ENCODE results near the gene SEM1. TPM values are rescaled to one million over a fixed set of nuclear protein-coding genes. Genes with fewer than 3 reads are reported as not detected.

The SEM1 gene
- total RNA-seq, 1 experiment from 2014 or later: 263 TPM

DNA sequence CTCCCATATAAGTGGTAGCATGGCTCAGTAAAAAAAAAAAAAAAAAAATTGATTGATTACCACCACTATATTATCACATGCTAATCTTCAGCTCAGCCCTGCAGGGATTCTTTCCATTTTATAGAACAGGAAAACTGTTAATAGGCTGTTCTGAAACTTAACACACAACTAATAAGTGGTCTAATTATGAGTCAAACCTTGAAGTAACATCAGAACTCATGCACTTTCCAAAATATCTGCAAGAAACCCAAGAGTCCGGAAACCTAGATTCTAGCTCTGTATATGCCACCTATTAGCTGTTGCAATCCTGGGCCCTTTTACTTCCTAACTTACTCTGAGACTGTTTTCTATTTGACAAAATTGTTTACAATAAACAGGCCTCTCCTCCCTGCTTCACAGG lies 23.9 kb downstream of the SEM1 start:
- no peaks in the 10 kb centered on the region for H3K9me2 ChIP-seq (replicated peaks; ENCODE audit: low read length)
- no peaks in the 10 kb centered on the region for H3K27me3 ChIP-seq (ENCODE audit: low read length)
- no peak overlapping the region for H3K27ac ChIP-seq (ENCODE audit: low read length)
- no peaks in the 10 kb centered on the region for H3F3A ChIP-seq (ENCODE audit: low read length, unreplicated experiment)
- peaks cover 16% of the 10 kb centered on the region for H3K4me1 ChIP-seq (ENCODE audit: insufficient read depth, low read length)
- no peak overlapping the region for H3K4me2 ChIP-seq (ENCODE audit: low read length)
- TF ChIP-seq CTCF (conservative IDR thresholded peaks at IDR 0.05; ENCODE audit: low read depth, low read length): no peak
- no peak for TF ChIP-seq EZH2 (IDR thresholded peaks at IDR 0.05; ENCODE audit: low read length, unreplicated experiment)
- no peak for TF ChIP-seq EZH2phosphoT487 (IDR thresholded peaks at IDR 0.05; ENCODE audit: borderline replicate concordance, low read length)
- H3K9ac ChIP-seq (ENCODE audit: low read length): no peak overlapping the region
- ATAC-seq (no peak), DNase-seq (no peak)
- intact Hi-C loops (cut with micrococcal nuclease): loop anchor here (5.0 kb wide), 1 partner anchor 43 kb away; no protein-coding TSS in a partner anchor
- ChIA-PET POLR2A (ENCODE audit: unreplicated experiment) (no interaction called here), CTCF (no interaction called here)
- peaks cover 12% of the 10 kb centered on the region for H3K36me3 ChIP-seq (ENCODE audit: low read depth, low read length)
- no peaks in the 10 kb centered on the region for H3K9me3 ChIP-seq (ENCODE audit: low read length)
- H3K79me2 ChIP-seq (ENCODE audit: low read length): peaks cover 11% of the 10 kb centered on the region; the same call in 1 of the 2 replicates
- H2AFZ ChIP-seq (ENCODE audit: low read length): no peak overlapping the region
- no TSS peak for BruUV-seq (replicated peaks)
- H3K4me3 ChIP-seq (ENCODE audit: low read length): no peak overlapping the region
- H4K20me1 ChIP-seq (ENCODE audit: low read length): peaks cover 16% of the 10 kb centered on the region

GRCh38 chr7:96685353-96685752 lies 24.3 kb downstream of the SEM1 start:
- no peak overlapping the region for H3K4me3 ChIP-seq (ENCODE audit: low read length)
- H3K27me3 ChIP-seq (ENCODE audit: low read length): no peaks in the 10 kb centered on the region
- H3K27ac ChIP-seq (ENCODE audit: low read length): no peak overlapping the region
- no peaks in the 10 kb centered on the region for H3F3A ChIP-seq (ENCODE audit: low read length, unreplicated experiment)
- no peaks in the 10 kb centered on the region for H3K9me2 ChIP-seq (replicated peaks; ENCODE audit: low read length)
- intact Hi-C loops (cut with micrococcal nuclease): loop anchor here (5.0 kb wide), 1 partner anchor 43 kb away; no protein-coding TSS in a partner anchor
- peaks cover 8% of the 10 kb centered on the region; the same call in 1 of the 2 replicates for H3K79me2 ChIP-seq (ENCODE audit: low read length)
- CTCF ChIA-PET: no interaction called here
- peaks cover 14% of the 10 kb centered on the region for H3K4me1 ChIP-seq (ENCODE audit: insufficient read depth, low read length)
- no peaks in the 10 kb centered on the region for H3K9me3 ChIP-seq (ENCODE audit: low read length)
- TF ChIP-seq CTCF (conservative IDR thresholded peaks at IDR 0.05; ENCODE audit: low read depth, low read length) (no peak), EZH2 (IDR thresholded peaks at IDR 0.05; ENCODE audit: low read length, unreplicated experiment) (no peak), EZH2phosphoT487 (IDR thresholded peaks at IDR 0.05; ENCODE audit: borderline replicate concordance, low read length) (no peak)
- no peak overlapping the region for H3K9ac ChIP-seq (ENCODE audit: low read length)
- H3K36me3 ChIP-seq (ENCODE audit: low read depth, low read length): peaks cover 12% of the 10 kb centered on the region
- no peak for ATAC-seq
- DNase-seq: no peak
- H2AFZ ChIP-seq (ENCODE audit: low read length): no peak overlapping the region
- BruUV-seq (replicated peaks): no TSS peak
- H4K20me1 ChIP-seq (ENCODE audit: low read length): peaks cover 16% of the 10 kb centered on the region
- POLR2A ChIA-PET (ENCODE audit: unreplicated experiment): no interaction called here
- H3K4me2 ChIP-seq (ENCODE audit: low read length): no peak overlapping the region

DNA sequence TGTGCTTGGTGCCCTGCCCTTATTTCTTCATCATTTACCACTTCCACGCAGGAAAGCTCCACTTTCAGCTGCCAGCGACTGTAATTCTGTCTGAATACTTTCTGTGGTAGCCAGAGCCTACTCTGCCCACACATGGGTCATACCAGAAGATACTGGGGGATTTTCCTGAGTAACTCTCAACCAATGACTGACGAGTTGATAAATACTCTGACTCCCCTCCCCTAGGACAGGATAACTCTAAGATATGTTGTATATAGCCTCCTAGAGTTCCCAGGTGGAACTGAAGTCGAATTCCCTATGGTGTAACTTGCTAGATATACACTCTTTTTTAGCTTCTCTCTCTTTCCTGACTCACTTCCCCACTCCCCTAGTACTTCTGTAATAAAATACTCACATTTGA lies 29.8 kb downstream of the SEM1 start:
- no peak for TF ChIP-seq EZH2phosphoT487 (IDR thresholded peaks at IDR 0.05; ENCODE audit: borderline replicate concordance, low read length)
- TF ChIP-seq EZH2 (IDR thresholded peaks at IDR 0.05; ENCODE audit: low read length, unreplicated experiment): no peak
- peak; percentile 17; the same call in 1 of the 2 replicates for TF ChIP-seq CTCF (conservative IDR thresholded peaks at IDR 0.05; ENCODE audit: low read depth, low read length)

More for the DNA sequence above, 29.8 kb downstream of the SEM1 start:
- intact Hi-C loops (cut with micrococcal nuclease): no loop called here
- no peaks in the 10 kb centered on the region for H4K20me1 ChIP-seq (ENCODE audit: low read length)
- no peak overlapping the region for H3K4me2 ChIP-seq (ENCODE audit: low read length)
- no peak overlapping the region for H3K27ac ChIP-seq (ENCODE audit: low read length)
- BruUV-seq (replicated peaks): no TSS peak
- ChIA-PET POLR2A (ENCODE audit: unreplicated experiment) (no interaction called here), CTCF (no interaction called here)
- H3K4me3 ChIP-seq (ENCODE audit: low read length): no peak overlapping the region
- ATAC-seq: no peak
- no peaks in the 10 kb centered on the region for H3K36me3 ChIP-seq (ENCODE audit: low read depth, low read length)
- H2AFZ ChIP-seq (ENCODE audit: low read length): no peak overlapping the region
- H3K9me2 ChIP-seq (replicated peaks; ENCODE audit: low read length): no peaks in the 10 kb centered on the region
- no peaks in the 10 kb centered on the region for H3F3A ChIP-seq (ENCODE audit: low read length, unreplicated experiment)
- H3K4me1 ChIP-seq (ENCODE audit: insufficient read depth, low read length): no peaks in the 10 kb centered on the region
- H3K27me3 ChIP-seq (ENCODE audit: low read length): no peaks in the 10 kb centered on the region
- DNase-seq: no peak
- no peaks in the 10 kb centered on the region for H3K9me3 ChIP-seq (ENCODE audit: low read length)
- 0 out of 2 replicates have a peak, but pooled peaks cover 5% of the 10 kb centered on the region for H3K79me2 ChIP-seq (ENCODE audit: low read length)
- no peak overlapping the region for H3K9ac ChIP-seq (ENCODE audit: low read length)

Measured in PC-3 (cell line).